GM06990 (cell line): ENCODE measurements around the gene NLRC5.

ENCODE experiments used
- DNase-seq: peaks from one replicate; pipeline ENCODE4 v3.0.0-alpha.2; 2011; ENCODE audit not compliant: insufficient read length; ENCODE audit errors: extremely low read depth
- H3K27me3 ChIP-seq: replicated peaks from 2 replicates; pipeline ENCODE4 v1.6.0; 2011; ENCODE audit warnings: low read length; ENCODE audit not compliant: control insufficient read depth, insufficient read depth
- H3K36me3 ChIP-seq: 2 replicates; pipeline ENCODE4 v1.5.1; 2011; ENCODE audit warnings: low read length; ENCODE audit not compliant: control insufficient read depth, insufficient read depth
- H3K4me3 ChIP-seq: replicated peaks from 2 replicates; pipeline ENCODE4 v1.5.1; 2011; ENCODE audit warnings: low read depth, mild to moderate bottlenecking, control low read depth, low read length
- CTCF ChIP-seq: IDR thresholded peaks from 2 replicates; pipeline ENCODE4 v1.5.1; 2011; ENCODE audit warnings: low read length, control low read depth, mild to moderate bottlenecking, inconsistent platforms; ENCODE audit not compliant: insufficient read depth, poor library complexity, severe bottlenecking

The NLRC5 gene, protein sequence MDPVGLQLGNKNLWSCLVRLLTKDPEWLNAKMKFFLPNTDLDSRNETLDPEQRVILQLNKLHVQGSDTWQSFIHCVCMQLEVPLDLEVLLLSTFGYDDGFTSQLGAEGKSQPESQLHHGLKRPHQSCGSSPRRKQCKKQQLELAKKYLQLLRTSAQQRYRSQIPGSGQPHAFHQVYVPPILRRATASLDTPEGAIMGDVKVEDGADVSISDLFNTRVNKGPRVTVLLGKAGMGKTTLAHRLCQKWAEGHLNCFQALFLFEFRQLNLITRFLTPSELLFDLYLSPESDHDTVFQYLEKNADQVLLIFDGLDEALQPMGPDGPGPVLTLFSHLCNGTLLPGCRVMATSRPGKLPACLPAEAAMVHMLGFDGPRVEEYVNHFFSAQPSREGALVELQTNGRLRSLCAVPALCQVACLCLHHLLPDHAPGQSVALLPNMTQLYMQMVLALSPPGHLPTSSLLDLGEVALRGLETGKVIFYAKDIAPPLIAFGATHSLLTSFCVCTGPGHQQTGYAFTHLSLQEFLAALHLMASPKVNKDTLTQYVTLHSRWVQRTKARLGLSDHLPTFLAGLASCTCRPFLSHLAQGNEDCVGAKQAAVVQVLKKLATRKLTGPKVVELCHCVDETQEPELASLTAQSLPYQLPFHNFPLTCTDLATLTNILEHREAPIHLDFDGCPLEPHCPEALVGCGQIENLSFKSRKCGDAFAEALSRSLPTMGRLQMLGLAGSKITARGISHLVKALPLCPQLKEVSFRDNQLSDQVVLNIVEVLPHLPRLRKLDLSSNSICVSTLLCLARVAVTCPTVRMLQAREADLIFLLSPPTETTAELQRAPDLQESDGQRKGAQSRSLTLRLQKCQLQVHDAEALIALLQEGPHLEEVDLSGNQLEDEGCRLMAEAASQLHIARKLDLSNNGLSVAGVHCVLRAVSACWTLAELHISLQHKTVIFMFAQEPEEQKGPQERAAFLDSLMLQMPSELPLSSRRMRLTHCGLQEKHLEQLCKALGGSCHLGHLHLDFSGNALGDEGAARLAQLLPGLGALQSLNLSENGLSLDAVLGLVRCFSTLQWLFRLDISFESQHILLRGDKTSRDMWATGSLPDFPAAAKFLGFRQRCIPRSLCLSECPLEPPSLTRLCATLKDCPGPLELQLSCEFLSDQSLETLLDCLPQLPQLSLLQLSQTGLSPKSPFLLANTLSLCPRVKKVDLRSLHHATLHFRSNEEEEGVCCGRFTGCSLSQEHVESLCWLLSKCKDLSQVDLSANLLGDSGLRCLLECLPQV (N-terminal part only)

GRCh38 chr16:56988948-56989945 is at the start of gene NLRC5:
NLRC5 (plus strand) TSS chr16:56989557; CDS start chr16:57020713, 31,156 bp downstream.
- peak within 1 kb of the TSS; percentile 92 for H3K4me3 ChIP-seq
- peak; percentile 87 for DNase-seq
- H3K27me3 ChIP-seq, result no peaks in the 10 kb centered on the region
- no peak for TF ChIP-seq CTCF
- H3K36me3 ChIP-seq, result peaks cover 2% of the 10 kb centered on the region; the same call in 1 of the 2 replicates

- DNase-seq, result no peak
- Histone ChIP-seq H3K27me3 (no peaks in the 10 kb centered on the region), H3K4me3 (no peak overlapping the region), H3K36me3 (peaks cover 43% of the 10 kb centered on the region)
- TF ChIP-seq CTCF, result no peak
Observed at GRCh38 chr16:56939801-56940200, 49.6 kb upstream of the NLRC5 start.

GRCh38 chr16:56941092-56941491 is 48.3 kb upstream of the NLRC5 start:
- no peak for TF ChIP-seq CTCF
- Histone ChIP-seq H3K27me3 (no peaks in the 10 kb centered on the region), H3K36me3 (peaks cover 46% of the 10 kb centered on the region), H3K4me3 (no peak overlapping the region)
- DNase-seq, result no peak

GRCh38 chr16:56941856-56942331 is 47.5 kb upstream of the NLRC5 start:
- no peak for TF ChIP-seq CTCF
- DNase-seq, result no peak
- no peaks in the 10 kb centered on the region for H3K27me3 ChIP-seq
- peaks cover 42% of the 10 kb centered on the region for H3K36me3 ChIP-seq
- H3K4me3 ChIP-seq, result no peak overlapping the region
